Ascending aorta (tissue), 2 donors: ENCODE data around the gene EN1. TPM values are rescaled to one million over a fixed set of nuclear protein-coding genes. Genes with fewer than 3 reads are reported as not detected.

Source experiments
- DNase-seq, 2 donors: peaks; one replicate each; pipeline ENCODE4 v3.0.0-alpha.2; 2019; ENCODE audit warnings: low spot score in 2 of 2
- H3K27ac ChIP-seq, 2 donors: fragments of 200-600 bp; sonication (generic); one replicate each; pipeline ENCODE4 v1.5.1; 2016 to 2017; ENCODE audit warnings: mild to moderate bottlenecking in 1 of 2
- H3K27me3 ChIP-seq: fragments of 200-600 bp; sonication (generic); one replicate; pipeline ENCODE4 v1.5.1; 2017
- H3K36me3 ChIP-seq, 2 donors: fragments of 200-600 bp; sonication (generic); one replicate each; pipeline ENCODE4 v1.5.1; 2016
- H3K4me1 ChIP-seq, 2 donors: fragments of 200-600 bp; sonication (generic); one replicate each; pipeline ENCODE4 v1.5.1; 2016 to 2017; ENCODE audit warnings: mild to moderate bottlenecking in 1 of 2
- H3K4me3 ChIP-seq, 2 donors: fragments of 200-600 bp; sonication (generic); one replicate each; pipeline ENCODE4 v1.5.1; 2016 to 2017; ENCODE audit warnings: mild to moderate bottlenecking in 1 of 2
- H3K9me3 ChIP-seq, 2 donors: fragments of 200-600 bp; sonication (generic); one replicate each; pipeline ENCODE4 v1.5.1; 2016
- CTCF ChIP-seq, 3 experiments: fragments of 200-600 bp in 2 of 3; fragments of 450-650 bp in 1 of 3; sonication (generic) in 2 of 3; IDR thresholded peaks; one replicate each; pipeline ENCODE4 v1.5.1; 2016 to 2019; ENCODE audit warnings: antibody characterized with exemption in 3 of 3, mild to moderate bottlenecking in 1 of 3, moderate library complexity in 1 of 3
- intact Hi-C: fragments of 100-400 bp; cut with DNase I; formaldehyde crosslinking; loops from one replicate; pipeline ENCODE4 v1.15.1; 2023
- total RNA-seq: library from RNA; depleted of rRNA; stranded (reverse); fragments of >200 nt; gene quantifications from one replicate; pipeline ENCODE4 v1.1.0, GENCODE V29; 2016

EN1 gene
- total RNA-seq, 1 donor from 2014 or later: not detected

DNA sequence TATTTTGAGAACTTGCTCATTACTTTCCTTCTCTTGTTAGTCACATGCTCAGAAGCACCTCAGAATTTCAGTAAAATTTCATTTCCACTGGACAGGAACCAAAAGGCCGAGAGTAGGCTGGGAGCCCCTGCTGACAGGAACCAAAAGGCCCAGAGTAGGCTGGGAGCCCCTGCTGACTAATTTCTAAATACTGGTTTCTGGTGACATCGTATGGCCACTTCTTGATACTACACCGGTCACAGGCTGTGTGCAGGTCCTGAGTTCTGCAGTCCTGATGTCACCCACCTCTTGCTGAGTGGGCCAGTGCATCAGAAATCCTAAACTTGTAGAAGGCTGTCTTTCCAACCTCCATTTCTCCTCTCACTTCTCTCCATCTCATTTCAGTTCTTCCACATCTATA, 17.7 kb upstream of the EN1 start:
- Histone ChIP-seq H3K27me3 (no peaks in the 10 kb centered on the region), H3K36me3 (no peaks in the 10 kb centered on the region), H3K9me3 (no peaks in the 10 kb centered on the region), H3K27ac (no peak overlapping the region), H3K4me1 (no peaks in the 10 kb centered on the region), H3K4me3 (no peak overlapping the region)
- DNase-seq: peak in 1 of 2 donors; percentile 37
- intact Hi-C loops: no loop called here
- TF ChIP-seq CTCF (IDR thresholded peaks at IDR 0.05): peak in 2 of 3 experiments; percentile 15 to 47

DNA sequence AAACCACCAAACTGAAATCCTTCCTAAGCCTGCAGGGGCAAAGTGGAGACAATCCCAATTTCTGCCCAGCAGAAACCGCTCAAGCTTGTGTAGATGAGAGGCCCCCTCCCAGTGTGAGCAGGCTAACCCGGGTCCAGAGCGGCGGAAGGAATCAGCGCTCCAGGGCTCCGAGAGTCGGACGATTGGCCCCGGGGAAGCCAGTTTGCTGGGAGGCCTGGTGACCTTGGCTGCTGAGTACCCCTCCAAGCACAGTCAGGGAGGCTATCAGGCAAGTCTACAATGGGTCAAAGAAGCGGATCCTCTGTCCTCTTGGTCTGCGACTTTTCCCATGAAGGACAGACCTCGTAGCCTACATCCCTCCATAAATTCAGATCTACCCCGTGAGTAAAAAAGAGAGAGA, 16.8 kb upstream of the EN1 start:
- intact Hi-C loops: no loop called here
- TF ChIP-seq CTCF (IDR thresholded peaks at IDR 0.05): no peak
- DNase-seq: peak in 1 of 2 donors; percentile 50

GRCh38 chr2:118861731-118862130, 14.3 kb upstream of the EN1 start:
- H3K4me3 ChIP-seq: no peak overlapping the region
- peaks cover 15% of the 10 kb centered on the region for H3K27me3 ChIP-seq
- no peaks in the 10 kb centered on the region for H3K36me3 ChIP-seq
- TF ChIP-seq CTCF (IDR thresholded peaks at IDR 0.05): no peak
- peaks cover 0 to 6% of the 10 kb centered on the region in 2 donors for H3K4me1 ChIP-seq
- no peaks in the 10 kb centered on the region for H3K9me3 ChIP-seq
- H3K27ac ChIP-seq: no peak overlapping the region
- intact Hi-C loops: no loop called here
- DNase-seq: no peak

More for the DNA sequence above, 16.8 kb upstream of the EN1 start:
- no peaks in the 10 kb centered on the region for H3K4me1 ChIP-seq
- no peak overlapping the region for H3K27ac ChIP-seq
- no peaks in the 10 kb centered on the region for H3K27me3 ChIP-seq
- H3K9me3 ChIP-seq: no peaks in the 10 kb centered on the region
- H3K36me3 ChIP-seq: no peaks in the 10 kb centered on the region
- H3K4me3 ChIP-seq: no peak overlapping the region

- peak in 1 of 2 donors; percentile 25 for DNase-seq
- Histone ChIP-seq H3K4me3 (no peak overlapping the region), H3K9me3 (no peaks in the 10 kb centered on the region), H3K27me3 (peaks cover 19% of the 10 kb centered on the region), H3K36me3 (no peaks in the 10 kb centered on the region), H3K27ac (no peak overlapping the region), H3K4me1 (peaks cover 0 to 6% of the 10 kb centered on the region in 2 donors)
- intact Hi-C loops: no loop called here
- TF ChIP-seq CTCF (IDR thresholded peaks at IDR 0.05): no peak
Measured at GRCh38 chr2:118861242-118861641, 13.8 kb upstream of the EN1 start.

GRCh38 chr2:118860506-118860905, 13.1 kb upstream of the EN1 start:
- Histone ChIP-seq H3K36me3 (no peaks in the 10 kb centered on the region), H3K4me1 (peaks cover 0 to 10% of the 10 kb centered on the region in 2 donors), H3K27ac (no peak overlapping the region), H3K27me3 (peaks cover 25% of the 10 kb centered on the region), H3K9me3 (no peaks in the 10 kb centered on the region), H3K4me3 (no peak overlapping the region)
- intact Hi-C loops: no loop called here
- peak in 1 of 2 donors; percentile 41 for DNase-seq
- TF ChIP-seq CTCF (IDR thresholded peaks at IDR 0.05): no peak
